Stimulated activated CD8-positive, alpha-beta memory T cell treated with anti-CD3 and anti-CD28 coated beads, Interleukin-2, amount 100 ng/mL, for 48 hours (primary cell): ENCODE data around the gene PTPRF.
A peak's percentile ranks its signal among the peaks of the same experiment; 100 is the strongest.
"Not testable (repeated sequence)": the region's sequence is repeated elsewhere in the genome, so short reads cannot be mapped to it uniquely, and the experiment has no call there.

ENCODE experiments used
- DNase-seq, 2 donors: peaks; one replicate each; pipeline ENCODE4 v3.0.0-alpha.2; 2020; ENCODE audit warnings: low read depth in 2 of 2

PTPRF gene

GRCh38 chr1:43634721-43635120, 104.0 kb downstream of the PTPRF start:
- no peak for DNase-seq

- DNase-seq = no peak
Observed at GRCh38 chr1:43636006-43636641, 105.4 kb downstream of the PTPRF start.

- no peak for DNase-seq
Observed at GRCh38 chr1:43637267-43637666, 106.6 kb downstream of the PTPRF start.

GRCh38 chr1:43638381-43638780, 107.7 kb downstream of the PTPRF start:
- DNase-seq = not testable (repeated sequence)

GRCh38 chr1:43639976-43640794, 109.5 kb downstream of the PTPRF start:
- no peak for DNase-seq

- DNase-seq = no peak
Observed at GRCh38 chr1:43644558-43644957, 113.9 kb downstream of the PTPRF start.

GRCh38 chr1:43645461-43645860, 114.8 kb downstream of the PTPRF start:
- DNase-seq = no peak

GRCh38 chr1:43647331-43647730, 116.6 kb downstream of the PTPRF start:
- DNase-seq = not testable (repeated sequence)

GRCh38 chr1:43648221-43648847, 117.7 kb downstream of the PTPRF start:
- no peak for DNase-seq

GRCh38 chr1:43648876-43649477, 118.3 kb downstream of the PTPRF start:
- no peak for DNase-seq

GRCh38 chr1:43650310-43651085, 119.8 kb downstream of the PTPRF start:
- DNase-seq = peak; percentile 82 to 89

- no peak for DNase-seq
Observed at GRCh38 chr1:43651188-43651587, 120.5 kb downstream of the PTPRF start.

GRCh38 chr1:43651902-43652301, 121.2 kb downstream of the PTPRF start:
- no peak for DNase-seq

- no peak for DNase-seq
Observed at GRCh38 chr1:43653339-43653738, 122.7 kb downstream of the PTPRF start.

- no peak for DNase-seq
Observed at GRCh38 chr1:43653893-43654292, 123.2 kb downstream of the PTPRF start.

GRCh38 chr1:43655953-43656352, 125.3 kb downstream of the PTPRF start:
- no peak for DNase-seq

- no peak for DNase-seq
Observed at GRCh38 chr1:43659212-43660166, 128.8 kb downstream of the PTPRF start.

- no peak for DNase-seq
Observed at GRCh38 chr1:43660355-43660754, 129.7 kb downstream of the PTPRF start.

- no peak for DNase-seq
Observed at GRCh38 chr1:43664369-43664768, 133.7 kb downstream of the PTPRF start.

- no peak for DNase-seq
Observed at GRCh38 chr1:43666608-43667007, 135.9 kb downstream of the PTPRF start.
